Measurements from ENCODE around the gene BRME1.
A peak's percentile ranks its signal among the peaks of the same experiment; 100 is the strongest.

Gene BRME1

DNA sequence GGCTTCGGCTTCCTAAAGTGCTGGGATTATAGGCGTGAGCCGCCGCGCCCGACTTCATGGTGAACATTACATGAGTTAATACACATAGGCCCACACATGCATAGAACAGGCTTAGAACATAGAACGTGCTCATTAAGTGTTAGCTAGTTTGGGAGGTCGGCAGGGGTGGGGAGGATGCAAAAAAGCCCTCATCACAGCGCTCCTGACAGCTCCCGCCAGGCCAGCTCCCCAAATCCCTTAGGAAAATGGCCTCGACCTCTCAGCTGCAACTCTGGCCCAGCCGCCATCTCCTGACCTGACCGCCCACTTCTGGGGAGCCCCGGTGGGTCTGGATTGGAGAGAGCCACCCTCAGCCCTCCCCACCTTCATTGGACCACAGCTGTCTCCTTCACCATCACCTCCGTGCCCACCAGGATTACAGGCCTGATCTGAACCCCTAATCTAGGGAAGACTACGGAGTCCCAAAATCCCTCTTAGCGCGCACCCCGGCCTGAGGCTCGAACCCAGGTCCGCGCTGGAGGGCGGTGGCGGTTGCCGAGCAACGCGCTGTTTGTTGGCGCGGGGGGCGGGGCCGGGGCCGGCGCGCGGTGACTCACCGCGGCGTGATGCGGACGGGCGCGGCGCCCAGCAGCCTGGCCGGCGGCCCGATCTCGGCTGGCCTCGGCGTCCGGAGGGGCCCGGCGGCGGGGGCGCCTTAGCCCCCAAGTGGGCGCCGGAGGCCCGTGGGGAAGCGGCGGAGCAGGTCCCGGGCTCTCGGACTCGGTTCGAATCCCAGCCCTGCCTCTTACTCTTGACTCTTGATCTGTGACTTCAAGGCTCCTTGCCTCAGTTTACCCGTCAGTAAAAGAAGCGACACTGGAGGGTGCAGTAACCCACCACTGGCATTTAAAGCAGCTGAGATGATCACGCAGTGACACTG lies 55.7 kb downstream of the BRME1 start (continued):
- TF ChIP-seq, protein P1, sequence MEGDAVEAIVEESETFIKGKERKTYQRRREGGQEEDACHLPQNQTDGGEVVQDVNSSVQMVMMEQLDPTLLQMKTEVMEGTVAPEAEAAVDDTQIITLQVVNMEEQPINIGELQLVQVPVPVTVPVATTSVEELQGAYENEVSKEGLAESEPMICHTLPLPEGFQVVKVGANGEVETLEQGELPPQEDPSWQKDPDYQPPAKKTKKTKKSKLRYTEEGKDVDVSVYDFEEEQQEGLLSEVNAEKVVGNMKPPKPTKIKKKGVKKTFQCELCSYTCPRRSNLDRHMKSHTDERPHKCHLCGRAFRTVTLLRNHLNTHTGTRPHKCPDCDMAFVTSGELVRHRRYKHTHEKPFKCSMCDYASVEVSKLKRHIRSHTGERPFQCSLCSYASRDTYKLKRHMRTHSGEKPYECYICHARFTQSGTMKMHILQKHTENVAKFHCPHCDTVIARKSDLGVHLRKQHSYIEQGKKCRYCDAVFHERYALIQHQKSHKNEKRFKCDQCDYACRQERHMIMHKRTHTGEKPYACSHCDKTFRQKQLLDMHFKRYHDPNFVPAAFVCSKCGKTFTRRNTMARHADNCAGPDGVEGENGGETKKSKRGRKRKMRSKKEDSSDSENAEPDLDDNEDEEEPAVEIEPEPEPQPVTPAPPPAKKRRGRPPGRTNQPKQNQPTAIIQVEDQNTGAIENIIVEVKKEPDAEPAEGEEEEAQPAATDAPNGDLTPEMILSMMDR (tag by site-specific recombination; IDR thresholded peaks at IDR 0.05): 0 out of 2 replicates have a peak, but pooled peaks have one; percentile 8
- TF ChIP-seq ZNF837 (tag by site-specific recombination; IDR thresholded peaks at IDR 0.05) (no peak), ZNF530 (tag by site-specific recombination; IDR thresholded peaks at IDR 0.05; ENCODE audit: low read depth) (no peak), ZNF138 (tag by site-specific recombination; IDR thresholded peaks at IDR 0.05; ENCODE audit: borderline replicate concordance) (no peak), YY1 (tag by site-specific recombination; IDR thresholded peaks at IDR 0.05) (no peak), ZNF221 (tag by site-specific recombination; IDR thresholded peaks at IDR 0.05; ENCODE audit: borderline replicate concordance) (no peak), ZNF23 (tag by site-specific recombination; IDR thresholded peaks at IDR 0.05; ENCODE audit: borderline replicate concordance) (no peak), ZNF184 (tag by site-specific recombination; IDR thresholded peaks at IDR 0.05) (no peak), SCRT1 (tag by site-specific recombination; IDR thresholded peaks at IDR 0.05; ENCODE audit: borderline replicate concordance) (no peak), ZNF747 (tag by site-specific recombination; IDR thresholded peaks at IDR 0.05) (no peak), SP2 (tag by site-specific recombination; IDR thresholded peaks at IDR 0.05) (peak; percentile 47)
- TF ChIP-seq, protein P2, sequence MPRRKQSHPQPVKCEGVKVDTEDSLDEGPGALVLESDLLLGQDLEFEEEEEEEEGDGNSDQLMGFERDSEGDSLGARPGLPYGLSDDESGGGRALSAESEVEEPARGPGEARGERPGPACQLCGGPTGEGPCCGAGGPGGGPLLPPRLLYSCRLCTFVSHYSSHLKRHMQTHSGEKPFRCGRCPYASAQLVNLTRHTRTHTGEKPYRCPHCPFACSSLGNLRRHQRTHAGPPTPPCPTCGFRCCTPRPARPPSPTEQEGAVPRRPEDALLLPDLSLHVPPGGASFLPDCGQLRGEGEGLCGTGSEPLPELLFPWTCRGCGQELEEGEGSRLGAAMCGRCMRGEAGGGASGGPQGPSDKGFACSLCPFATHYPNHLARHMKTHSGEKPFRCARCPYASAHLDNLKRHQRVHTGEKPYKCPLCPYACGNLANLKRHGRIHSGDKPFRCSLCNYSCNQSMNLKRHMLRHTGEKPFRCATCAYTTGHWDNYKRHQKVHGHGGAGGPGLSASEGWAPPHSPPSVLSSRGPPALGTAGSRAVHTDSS (tag by site-specific recombination; IDR thresholded peaks at IDR 0.05): no peak

DNA sequence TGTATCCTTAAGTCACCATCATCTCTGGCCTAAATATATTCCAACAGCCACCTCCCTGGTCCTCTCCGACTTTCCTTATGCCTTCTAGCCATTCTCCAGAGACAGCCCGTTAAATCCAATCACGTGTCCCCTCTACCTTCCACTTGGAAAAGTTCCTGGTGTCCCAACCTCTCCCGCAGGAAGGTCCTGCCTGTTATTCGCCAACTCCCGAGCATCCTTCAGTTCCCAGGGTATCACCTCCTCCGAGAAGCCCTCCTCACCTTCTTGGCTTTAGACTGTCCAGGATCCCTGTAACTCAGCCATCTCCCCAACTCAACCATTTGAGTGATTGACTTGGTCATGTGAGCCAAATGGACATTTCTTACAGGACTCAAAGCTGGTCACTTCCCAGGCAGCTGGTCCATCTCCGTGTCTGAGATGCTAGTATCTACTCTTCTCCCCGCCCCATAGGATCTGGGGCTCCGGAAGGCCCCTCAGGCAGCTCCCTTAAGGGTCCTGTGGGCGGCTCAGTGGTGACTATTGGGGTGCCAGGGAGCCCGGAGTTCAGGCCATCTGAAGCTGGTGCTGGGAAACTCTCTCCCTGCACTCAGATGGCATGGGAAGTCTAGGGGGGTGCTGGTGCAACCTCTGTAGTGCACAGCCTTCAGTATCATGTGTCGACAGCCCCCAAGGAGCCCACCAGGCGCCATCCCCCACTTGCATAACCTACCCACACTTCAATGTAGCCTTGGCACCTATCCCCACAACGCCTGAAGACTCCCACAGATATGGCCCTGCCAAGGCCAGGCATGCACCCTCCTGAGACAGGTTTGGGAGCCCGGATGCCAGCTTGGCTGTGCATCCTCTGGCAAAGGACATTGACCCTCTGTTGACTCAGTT lies 56.9 kb downstream of the BRME1 start:
- H3K4me1 ChIP-seq (ENCODE audit: control insufficient read depth, insufficient read depth, low read length): peaks cover 22% of the 10 kb centered on the region
- ChIA-PET POLR2A (interaction anchor here (0.6 to 1.6 kb wide), 3 partner anchors 54 to 569 kb away, joined by 3 to 4 read pairs (median 4); partner anchors contain the start of genes C19orf53 and ZSWIM4), CTCF (interaction anchor here (1.1 to 1.3 kb wide), 2 partner anchors 12 to 13 kb away, joined by 3 read pairs; no protein-coding TSS in a partner anchor)
- no peaks in the 10 kb centered on the region for H3K36me3 ChIP-seq (ENCODE audit: control insufficient read depth in 2 of 2, insufficient read depth in 1 of 2, low read length in 2 of 2)
- no peak overlapping the region for H3K27ac ChIP-seq (ENCODE audit: extremely low read depth, low read depth, low read length)
- no peak overlapping the region for H3K4me3 ChIP-seq (ENCODE audit: low read depth, low read length)
- TF ChIP-seq ZNF335 (tag by site-specific recombination; conservative IDR thresholded peaks at IDR 0.05): peak; percentile 66
- peak; percentile 74 for TF ChIP-seq ZFP3 (tag by site-specific recombination; IDR thresholded peaks at IDR 0.05; ENCODE audit: low read depth)
- 0 out of 2 replicates have a peak, but pooled peaks have one; percentile 28 for TF ChIP-seq EGR2 (tag by site-specific recombination; IDR thresholded peaks at IDR 0.05; ENCODE audit: low read depth)
- 0 out of 2 replicates have a peak, but pooled peaks have one; percentile 55 for TF ChIP-seq IKZF3 (tag by site-specific recombination; IDR thresholded peaks at IDR 0.05)
- TF ChIP-seq, protein P3, sequence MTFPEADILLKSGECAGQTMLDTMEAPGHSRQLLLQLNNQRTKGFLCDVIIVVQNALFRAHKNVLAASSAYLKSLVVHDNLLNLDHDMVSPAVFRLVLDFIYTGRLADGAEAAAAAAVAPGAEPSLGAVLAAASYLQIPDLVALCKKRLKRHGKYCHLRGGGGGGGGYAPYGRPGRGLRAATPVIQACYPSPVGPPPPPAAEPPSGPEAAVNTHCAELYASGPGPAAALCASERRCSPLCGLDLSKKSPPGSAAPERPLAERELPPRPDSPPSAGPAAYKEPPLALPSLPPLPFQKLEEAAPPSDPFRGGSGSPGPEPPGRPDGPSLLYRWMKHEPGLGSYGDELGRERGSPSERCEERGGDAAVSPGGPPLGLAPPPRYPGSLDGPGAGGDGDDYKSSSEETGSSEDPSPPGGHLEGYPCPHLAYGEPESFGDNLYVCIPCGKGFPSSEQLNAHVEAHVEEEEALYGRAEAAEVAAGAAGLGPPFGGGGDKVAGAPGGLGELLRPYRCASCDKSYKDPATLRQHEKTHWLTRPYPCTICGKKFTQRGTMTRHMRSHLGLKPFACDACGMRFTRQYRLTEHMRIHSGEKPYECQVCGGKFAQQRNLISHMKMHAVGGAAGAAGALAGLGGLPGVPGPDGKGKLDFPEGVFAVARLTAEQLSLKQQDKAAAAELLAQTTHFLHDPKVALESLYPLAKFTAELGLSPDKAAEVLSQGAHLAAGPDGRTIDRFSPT (tag by site-specific recombination; IDR thresholded peaks at IDR 0.05): 0 out of 2 replicates have a peak, but pooled peaks have one; percentile 10
- TF ChIP-seq ZFHX2 (tag by site-specific recombination; conservative IDR thresholded peaks at IDR 0.05): peak; percentile 52
- no peak for TF ChIP-seq ZNF2 (tag by site-specific recombination; IDR thresholded peaks at IDR 0.05)
- peak; percentile 29; the same call in 1 of the 2 replicates for TF ChIP-seq SP2 (tag by site-specific recombination; IDR thresholded peaks at IDR 0.05)
- no peak for TF ChIP-seq ZFP69B (tag by site-specific recombination; IDR thresholded peaks at IDR 0.05)
- TF ChIP-seq ZNF311 (tag by site-specific recombination; IDR thresholded peaks at IDR 0.05; ENCODE audit: borderline replicate concordance): no peak
- TF ChIP-seq SETDB1 (IDR thresholded peaks at IDR 0.05; ENCODE audit: insufficient read length, low read length): no peak
- H3K9me3 ChIP-seq (ENCODE audit: control insufficient read depth, insufficient read depth, low read depth, low read length): no peaks in the 10 kb centered on the region

Data from HEK293 (cell line).